Measurements from ENCODE around the gene SMARCAL1.

The SMARCAL1 gene

DNA sequence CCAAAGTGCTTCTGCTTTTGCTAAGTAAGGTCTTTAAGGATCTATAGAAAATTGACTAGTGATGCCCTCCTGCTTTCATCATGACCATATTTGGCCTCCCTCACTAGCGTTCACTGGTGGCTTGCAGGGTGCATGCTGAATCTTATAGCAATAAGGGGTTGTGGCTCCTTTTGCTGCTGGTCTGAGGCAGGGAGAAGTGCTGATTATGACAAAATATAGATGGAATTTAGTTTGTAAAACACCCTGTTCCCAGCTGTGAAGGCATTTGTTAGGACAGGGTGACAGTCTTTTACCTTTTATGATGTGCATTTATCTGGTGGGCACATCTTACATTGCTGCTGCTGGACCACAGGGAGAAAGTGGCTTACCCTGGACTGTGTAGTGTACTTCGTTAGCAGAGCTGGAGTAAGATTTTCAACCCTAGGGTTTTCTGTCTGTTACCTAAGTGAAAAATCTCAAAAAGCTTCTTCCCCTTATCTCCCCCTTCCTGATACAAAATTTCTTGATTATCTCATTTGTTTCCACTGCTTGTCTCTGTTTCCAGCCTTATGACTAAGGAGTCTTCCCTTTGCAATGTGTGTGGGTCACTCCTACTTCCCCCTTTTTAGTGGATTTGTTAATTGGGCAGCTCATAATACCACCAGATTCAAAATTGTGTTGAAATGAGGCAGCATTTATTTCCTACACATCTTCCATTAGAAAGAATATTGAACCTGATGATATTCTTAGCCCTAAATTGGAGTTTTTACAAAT is 65.2 kb downstream of the SMARCAL1 start:
- DNase-seq (ENCODE audit: low read depth), result no peak

DNA sequence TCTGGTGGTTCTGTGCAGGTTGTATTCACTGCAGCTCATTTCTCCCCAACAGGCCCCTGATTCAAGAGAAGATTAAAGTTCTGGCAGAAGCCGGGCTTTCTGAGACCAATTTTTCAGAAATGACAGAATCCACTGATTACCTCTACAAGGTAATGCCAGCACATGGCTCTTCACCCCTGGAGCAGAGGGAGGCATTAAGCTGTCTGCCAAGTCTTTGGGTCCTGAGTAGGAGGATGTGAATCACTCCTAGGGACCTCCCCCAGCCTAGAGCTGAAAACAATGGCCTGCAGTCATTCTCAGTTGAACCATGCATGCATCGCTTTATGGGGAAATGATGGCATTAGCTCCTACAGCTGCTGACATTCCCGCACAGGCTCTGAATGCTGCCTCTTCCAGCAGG is 65.9 kb downstream of the SMARCAL1 start:
- peak; percentile 16 for DNase-seq (ENCODE audit: low read depth)

DNA sequence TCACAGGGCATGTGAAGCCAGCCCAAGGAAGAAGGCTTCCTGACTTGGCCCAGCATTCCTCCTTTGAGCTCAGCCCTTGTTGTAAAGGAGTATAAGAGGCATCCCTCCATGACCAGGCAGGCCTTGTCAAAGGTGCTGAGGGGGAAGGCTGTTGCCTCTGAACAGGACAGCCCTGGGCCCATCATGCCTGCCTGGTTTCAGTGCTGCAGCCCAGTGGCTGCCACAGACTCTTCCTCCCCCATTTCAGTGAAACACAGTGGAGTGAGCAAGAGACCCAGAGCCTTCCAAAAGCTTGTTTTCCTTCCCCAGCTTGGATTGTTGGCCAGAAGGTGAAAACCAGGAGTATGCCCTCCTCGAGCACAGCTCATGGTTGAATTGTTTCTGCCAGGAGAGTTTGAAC is 66.5 kb downstream of the SMARCAL1 start:
- no peak for DNase-seq (ENCODE audit: low read depth)

- DNase-seq (ENCODE audit: low read depth), result no peak
These were observed 67.9 kb downstream of the SMARCAL1 start for GRCh38 chr2:216480221-216480620.

- no peak for DNase-seq (ENCODE audit: low read depth)
These were observed 70.4 kb downstream of the SMARCAL1 start for GRCh38 chr2:216482640-216483039.

DNA sequence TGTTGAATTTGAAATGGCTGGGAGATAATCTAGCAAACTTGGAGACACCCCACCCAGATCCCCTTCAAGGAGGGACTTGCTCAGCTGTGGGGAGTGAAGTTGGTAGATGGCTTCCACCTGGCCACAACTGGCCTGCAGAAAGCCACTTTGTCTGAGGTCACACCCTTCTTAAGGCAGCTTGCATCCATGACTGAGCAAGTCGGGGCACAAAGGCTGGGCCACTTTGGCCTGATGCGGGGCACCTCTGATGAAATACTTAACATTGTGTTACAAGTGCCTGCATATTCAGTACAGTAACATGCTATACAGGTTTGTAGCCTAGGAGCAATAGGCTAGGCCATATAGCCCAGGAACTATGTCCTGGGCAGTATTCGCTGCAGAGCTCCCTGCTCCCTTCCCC is 73.0 kb downstream of the SMARCAL1 start:
- DNase-seq (ENCODE audit: low read depth), result no peak

DNA sequence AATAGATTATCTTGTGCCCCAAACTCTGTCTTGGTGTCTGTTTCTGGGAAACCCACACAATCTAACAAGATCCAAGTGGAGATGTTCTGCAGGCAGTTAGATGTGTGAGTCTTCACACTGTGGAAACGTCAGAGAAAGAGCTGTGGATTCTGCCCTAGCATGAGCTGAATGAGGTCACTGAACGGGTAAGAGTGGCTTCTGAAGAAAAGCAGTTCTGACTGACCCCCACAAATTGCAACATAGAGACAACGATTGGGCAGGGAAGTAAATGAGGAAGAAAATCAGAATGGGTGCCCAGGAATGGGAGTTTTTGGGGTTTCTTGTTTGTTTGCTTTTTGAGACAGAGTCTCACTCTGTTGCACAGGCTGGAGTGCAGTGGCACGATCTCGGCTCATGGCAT is 73.5 kb downstream of the SMARCAL1 start:
- no peak for DNase-seq (ENCODE audit: low read depth)

DNA sequence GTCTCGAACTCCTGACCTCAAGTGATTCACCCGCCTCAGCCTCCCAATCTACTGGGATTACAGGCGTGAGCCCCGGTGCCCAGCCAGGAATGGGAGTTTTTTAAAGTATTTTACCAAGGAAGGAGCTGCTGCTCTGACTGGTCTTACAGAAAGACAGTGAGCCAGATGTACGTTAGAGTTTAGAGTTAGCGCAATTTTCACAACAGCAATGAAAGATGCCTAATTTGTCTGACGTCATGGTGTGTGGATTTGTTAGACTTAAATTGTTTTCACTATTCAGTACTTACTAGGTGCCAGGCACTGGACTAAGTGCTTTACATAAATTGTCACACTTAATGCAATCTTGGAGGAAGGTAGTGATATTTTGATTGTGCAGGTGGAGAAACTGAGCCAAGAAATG is 74.0 kb downstream of the SMARCAL1 start:
- no peak for DNase-seq (ENCODE audit: low read depth)

GRCh38 chr2:216486708-216487107 is 74.4 kb downstream of the SMARCAL1 start:
- DNase-seq (ENCODE audit: low read depth), result no peak

- peak; percentile 34 for DNase-seq (ENCODE audit: low read depth)
These were observed 77.8 kb downstream of the SMARCAL1 start for GRCh38 chr2:216490061-216490460.

DNA sequence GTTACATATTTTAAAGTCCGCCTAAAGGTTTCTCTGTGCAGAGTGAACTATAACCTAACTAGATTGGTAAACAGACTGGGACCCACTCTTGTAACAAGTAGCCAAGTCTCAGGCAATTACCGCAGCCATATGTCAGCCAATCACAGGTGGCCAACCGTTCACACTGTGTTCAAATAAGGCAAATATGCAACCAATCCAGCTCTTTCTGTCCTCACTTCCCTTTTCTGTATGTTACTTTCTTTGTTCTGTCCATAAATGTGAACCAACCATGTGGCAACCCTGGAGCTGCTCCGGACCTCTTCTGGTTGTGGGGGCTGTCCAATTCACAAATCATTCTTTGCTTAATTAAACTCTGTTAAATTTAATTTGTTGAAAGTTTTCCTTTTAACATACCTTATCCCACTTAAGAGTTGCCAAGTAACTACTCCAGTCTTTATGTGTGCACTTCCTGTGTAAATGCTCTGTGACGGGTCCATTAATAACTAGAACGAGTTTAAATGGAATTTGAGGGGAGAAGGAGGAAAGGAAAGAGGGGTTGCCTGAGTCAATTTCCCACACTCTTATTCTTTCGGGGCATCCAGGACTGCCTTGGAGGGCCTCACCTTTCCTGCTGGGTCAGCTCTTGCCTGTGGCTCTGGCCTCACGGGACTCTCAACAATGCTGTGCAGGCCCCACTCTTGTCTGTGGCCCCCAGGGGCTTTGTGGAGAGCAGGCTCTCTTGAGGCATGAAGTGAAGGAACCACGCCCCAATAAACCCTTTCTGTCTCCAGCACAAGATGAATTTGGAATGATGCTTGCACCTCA is 79.7 kb downstream of the SMARCAL1 start:
- DNase-seq (ENCODE audit: low read depth), result no peak

GRCh38 chr2:216492597-216493333 is 80.5 kb downstream of the SMARCAL1 start:
- DNase-seq (ENCODE audit: low read depth), result peak; percentile 29

- DNase-seq (ENCODE audit: low read depth), result no peak
These were observed 81.0 kb downstream of the SMARCAL1 start for GRCh38 chr2:216493334-216493685.

GRCh38 chr2:216495656-216496055 is 83.4 kb downstream of the SMARCAL1 start:
- DNase-seq (ENCODE audit: low read depth), result no peak

- no peak for DNase-seq (ENCODE audit: low read depth)
These were observed 85.2 kb downstream of the SMARCAL1 start for GRCh38 chr2:216497382-216498069.

GRCh38 chr2:216498070-216498378 is 85.7 kb downstream of the SMARCAL1 start:
- DNase-seq (ENCODE audit: low read depth), result no peak

DNA sequence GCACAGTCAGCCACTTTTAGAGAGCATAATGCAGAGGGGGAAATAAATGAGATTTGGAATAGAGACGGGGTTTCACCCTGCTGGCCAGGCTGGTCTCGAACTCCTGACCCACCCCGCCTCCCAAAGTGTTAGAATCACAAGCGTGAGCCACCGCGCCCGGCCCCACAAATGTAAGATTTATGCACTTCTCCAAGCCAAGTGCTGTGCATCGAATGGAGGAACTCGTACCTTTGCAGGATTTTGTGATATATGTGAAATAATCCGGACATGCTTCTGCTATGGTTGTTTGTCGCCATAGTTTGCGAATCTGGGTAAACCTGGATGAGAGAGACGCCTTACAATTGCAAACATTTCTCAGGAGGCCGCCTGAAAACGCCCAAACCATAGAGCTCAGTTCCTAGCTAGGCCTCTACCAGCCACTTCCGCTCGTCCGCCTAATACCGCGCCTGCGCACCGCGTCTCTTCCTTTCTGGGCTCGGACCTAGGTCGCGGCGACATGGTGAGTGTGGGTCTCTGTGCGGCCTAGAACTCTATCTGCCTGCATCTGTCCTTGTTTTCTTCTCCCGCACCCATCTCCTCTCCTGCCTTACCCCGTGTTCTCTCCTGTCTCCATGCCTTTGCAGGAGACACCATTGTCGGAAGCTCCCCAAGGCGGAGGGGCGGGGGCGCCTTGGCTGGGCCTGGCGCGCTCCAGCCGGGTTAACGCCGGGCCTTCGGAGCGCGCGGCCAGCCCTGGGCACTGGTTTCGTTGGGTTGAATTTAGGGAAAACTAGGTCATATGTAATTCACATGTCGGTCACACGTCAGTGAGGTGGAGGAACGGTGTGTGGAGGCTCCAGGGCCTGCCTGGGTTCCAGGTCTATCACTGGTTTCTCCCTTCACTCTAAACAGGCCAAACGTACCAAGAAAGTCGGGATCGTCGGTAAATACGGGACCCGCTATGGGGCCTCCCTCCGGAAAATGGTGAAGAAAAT is 86.4 kb downstream of the SMARCAL1 start, which contains the start of gene RPL37A:
Gene RPL37A (plus strand): TSS at position 466 of the 974 bp plus-strand sequence. CDS start 31 bp downstream, at position 497.
- DNase-seq (ENCODE audit: low read depth), result peak; percentile 95

- DNase-seq (ENCODE audit: low read depth), result no peak
These were observed 87.4 kb downstream of the SMARCAL1 start for GRCh38 chr2:216499641-216500218.

DNA sequence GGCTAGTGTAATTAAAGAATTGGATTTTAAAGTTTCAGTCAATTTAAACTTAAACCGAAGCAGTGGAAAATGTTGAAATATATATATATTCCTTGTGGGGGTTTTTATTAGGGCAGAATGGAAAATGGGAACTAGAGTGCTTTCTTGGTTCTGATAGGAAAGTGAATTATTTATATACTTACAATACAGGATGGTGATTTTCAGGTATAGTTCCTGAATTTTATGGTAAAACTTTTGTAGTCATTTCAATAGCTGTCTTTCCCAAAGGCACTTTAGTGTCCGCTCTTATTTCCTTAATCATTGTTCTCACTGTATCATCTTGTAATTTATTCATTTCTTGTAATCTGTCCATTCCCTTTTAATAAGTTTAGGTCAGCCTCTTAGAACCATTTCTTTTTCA is 88.3 kb downstream of the SMARCAL1 start:
- no peak for DNase-seq (ENCODE audit: low read depth)

DNA sequence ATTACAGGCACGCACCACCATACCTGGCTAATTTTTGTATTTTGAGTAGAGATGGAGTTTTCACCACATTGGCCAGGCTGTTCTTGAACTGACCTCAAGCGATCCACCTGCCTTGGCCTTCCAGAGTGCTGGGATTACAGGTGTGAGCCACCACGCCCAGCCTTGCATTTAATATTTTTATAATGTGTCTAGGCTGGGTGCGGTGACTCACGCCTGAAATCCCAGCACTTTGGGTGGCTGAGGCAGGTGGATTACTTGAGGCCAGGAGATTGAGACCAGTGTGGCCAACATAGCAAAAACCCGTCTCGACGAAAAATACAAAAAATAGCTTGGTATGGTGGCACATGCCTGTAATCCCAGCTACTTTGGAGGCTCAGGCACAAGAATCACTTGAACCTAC is 89.6 kb downstream of the SMARCAL1 start:
- DNase-seq (ENCODE audit: low read depth), result no peak

Data from fibroblast of the conjunctiva (primary cell).